ENCODE measurements around the gene CENPM. TPM values are rescaled to one million over a fixed set of nuclear protein-coding genes. Genes with fewer than 3 reads are reported as not detected.

Gene CENPM
- total RNA-seq (1 to 10 TPM in 1 of 6 donors, under 1 TPM in 5; 0.23 to 1.7 (median 0.65) TPM), polyA plus RNA-seq (under 1 TPM; 0.14 to 0.65 TPM)

GRCh38 chr22:41946629-41947423, at the start of gene CENPM:
Gene CENPM, minus strand, starts transcription at chr22:41947152. Its CDS starts 76 bp downstream, at chr22:41947076.
- TF ChIP-seq CTCF (IDR thresholded peaks at IDR 0.05): no peak
- Histone ChIP-seq H3K4me3 (peak within 1 kb of the TSS; percentile 59 to 83 (median 76)), H3K27ac (peak within 1 kb of the TSS in 2 of 4 donors; percentile 10 to 16), H3K27me3 (no peaks in the 10 kb centered on the region), H3K9me3 (no peaks in the 10 kb centered on the region), H3K4me1 (peaks cover 0 to 7% (median 0%) of the 10 kb centered on the region in 3 donors), H3K36me3 (no peaks in the 10 kb centered on the region)
- ATAC-seq (peak; percentile 98 to 99 (median 98)), FAIRE-seq (no peak), DNase-seq (peak; percentile 89 to 95 (median 92))
- WGBS, 2 donors: 1% methylated on average over 56 of the region's 56 CpGs
- intact Hi-C loops (cut with DNase I): loop anchor here in 1 of 3 donors (10.0 kb wide), 2 partner anchors 122 to 252 kb away; partner anchors contain the start of gene MEI1

GRCh38 chr22:41995211-41995610, 48.3 kb upstream of the CENPM start:
- no peak for TF ChIP-seq CTCF (IDR thresholded peaks at IDR 0.05)
- H3K36me3 ChIP-seq: no peaks in the 10 kb centered on the region
- H3K4me1 ChIP-seq: peaks cover 0 to 5% (median 0%) of the 10 kb centered on the region in 3 donors
- H3K4me3 ChIP-seq: no peak overlapping the region
- ATAC-seq (no peak), DNase-seq (no peak), FAIRE-seq (no peak)
- intact Hi-C loops (cut with DNase I): no loop called here
- no peaks in the 10 kb centered on the region for H3K27me3 ChIP-seq
- no peaks in the 10 kb centered on the region for H3K9me3 ChIP-seq
- H3K27ac ChIP-seq: no peak overlapping the region
- WGBS, 2 donors: 56 to 65% methylated on average over 3 of the region's 3 CpGs

GRCh38 chr22:41992496-41992895, 45.5 kb upstream of the CENPM start:
- ATAC-seq: no peak
- no peak for TF ChIP-seq CTCF (IDR thresholded peaks at IDR 0.05)
- H3K36me3 ChIP-seq: no peaks in the 10 kb centered on the region
- H3K27ac ChIP-seq: no peak overlapping the region
- no peak overlapping the region for H3K4me3 ChIP-seq
- no peaks in the 10 kb centered on the region for H3K27me3 ChIP-seq
- H3K4me1 ChIP-seq: no peaks in the 10 kb centered on the region
- H3K9me3 ChIP-seq: no peaks in the 10 kb centered on the region
- 73 to 88% methylated on average over 5 of the region's 5 CpGs for WGBS, 2 donors
- intact Hi-C loops (cut with DNase I): no loop called here
- no peak for DNase-seq
- FAIRE-seq: no peak

- WGBS, 2 donors: 79 to 83% methylated on average over 7 of the region's 7 CpGs
- no peak for TF ChIP-seq CTCF (IDR thresholded peaks at IDR 0.05)
- no peaks in the 10 kb centered on the region for H3K27me3 ChIP-seq
- no peaks in the 10 kb centered on the region for H3K36me3 ChIP-seq
- no peak overlapping the region for H3K27ac ChIP-seq
- no peaks in the 10 kb centered on the region for H3K4me1 ChIP-seq
- FAIRE-seq (no peak), ATAC-seq (no peak), DNase-seq (no peak)
- H3K9me3 ChIP-seq: no peaks in the 10 kb centered on the region
- intact Hi-C loops (cut with DNase I): no loop called here
- H3K4me3 ChIP-seq: no peak overlapping the region
Measured at GRCh38 chr22:41991111-41991510, 44.2 kb upstream of the CENPM start.

GRCh38 chr22:41989246-41989645, 42.3 kb upstream of the CENPM start:
- FAIRE-seq (no peak), ATAC-seq (no peak), DNase-seq (no peak)
- H3K27me3 ChIP-seq: no peaks in the 10 kb centered on the region
- intact Hi-C loops (cut with DNase I): no loop called here
- H3K9me3 ChIP-seq: no peaks in the 10 kb centered on the region
- H3K36me3 ChIP-seq: no peaks in the 10 kb centered on the region
- H3K4me3 ChIP-seq: no peak overlapping the region
- TF ChIP-seq CTCF (IDR thresholded peaks at IDR 0.05): no peak
- H3K4me1 ChIP-seq: no peaks in the 10 kb centered on the region
- no peak overlapping the region for H3K27ac ChIP-seq
- whole genome bisulfite sequencing, 2 donors: 76 to 90% methylated on average over 4 of the region's 4 CpGs
